Measurements from ENCODE around the gene HEMGN.

HEMGN gene

DNA sequence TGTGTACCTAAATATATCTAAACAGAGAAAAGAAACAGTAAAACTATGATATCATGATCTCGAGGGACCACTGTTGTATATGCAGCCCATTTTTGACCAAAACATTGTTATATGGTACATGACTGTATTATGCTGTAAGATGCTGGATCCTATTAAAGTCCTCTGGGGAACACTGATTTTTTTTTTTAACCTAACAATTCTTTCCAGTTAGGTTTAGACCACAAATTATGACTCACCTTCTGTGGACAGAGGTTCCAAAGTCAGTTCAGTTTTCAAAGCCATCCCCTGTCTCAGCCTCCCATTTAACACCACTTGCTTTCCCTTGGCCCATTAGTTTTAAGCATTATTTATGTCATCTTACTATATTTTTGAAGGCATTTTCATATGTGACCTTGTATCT, 42.8 kb downstream of the HEMGN start:
- H3K4me3 ChIP-seq = no peak overlapping the region
- TF ChIP-seq, protein P1, sequence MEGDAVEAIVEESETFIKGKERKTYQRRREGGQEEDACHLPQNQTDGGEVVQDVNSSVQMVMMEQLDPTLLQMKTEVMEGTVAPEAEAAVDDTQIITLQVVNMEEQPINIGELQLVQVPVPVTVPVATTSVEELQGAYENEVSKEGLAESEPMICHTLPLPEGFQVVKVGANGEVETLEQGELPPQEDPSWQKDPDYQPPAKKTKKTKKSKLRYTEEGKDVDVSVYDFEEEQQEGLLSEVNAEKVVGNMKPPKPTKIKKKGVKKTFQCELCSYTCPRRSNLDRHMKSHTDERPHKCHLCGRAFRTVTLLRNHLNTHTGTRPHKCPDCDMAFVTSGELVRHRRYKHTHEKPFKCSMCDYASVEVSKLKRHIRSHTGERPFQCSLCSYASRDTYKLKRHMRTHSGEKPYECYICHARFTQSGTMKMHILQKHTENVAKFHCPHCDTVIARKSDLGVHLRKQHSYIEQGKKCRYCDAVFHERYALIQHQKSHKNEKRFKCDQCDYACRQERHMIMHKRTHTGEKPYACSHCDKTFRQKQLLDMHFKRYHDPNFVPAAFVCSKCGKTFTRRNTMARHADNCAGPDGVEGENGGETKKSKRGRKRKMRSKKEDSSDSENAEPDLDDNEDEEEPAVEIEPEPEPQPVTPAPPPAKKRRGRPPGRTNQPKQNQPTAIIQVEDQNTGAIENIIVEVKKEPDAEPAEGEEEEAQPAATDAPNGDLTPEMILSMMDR (IDR thresholded peaks at IDR 0.05) = no peak
- no peak overlapping the region for H3K27ac ChIP-seq
- no peak for DNase-seq (ENCODE audit: low spot score)

- no peak overlapping the region for H3K4me3 ChIP-seq
- TF ChIP-seq, protein P1 (IDR thresholded peaks at IDR 0.05) = no peak
- DNase-seq (ENCODE audit: low spot score) = no peak
- no peak overlapping the region for H3K27ac ChIP-seq
Measured at GRCh38 chr9:97892421-97892820, 45.6 kb downstream of the HEMGN start.

DNA sequence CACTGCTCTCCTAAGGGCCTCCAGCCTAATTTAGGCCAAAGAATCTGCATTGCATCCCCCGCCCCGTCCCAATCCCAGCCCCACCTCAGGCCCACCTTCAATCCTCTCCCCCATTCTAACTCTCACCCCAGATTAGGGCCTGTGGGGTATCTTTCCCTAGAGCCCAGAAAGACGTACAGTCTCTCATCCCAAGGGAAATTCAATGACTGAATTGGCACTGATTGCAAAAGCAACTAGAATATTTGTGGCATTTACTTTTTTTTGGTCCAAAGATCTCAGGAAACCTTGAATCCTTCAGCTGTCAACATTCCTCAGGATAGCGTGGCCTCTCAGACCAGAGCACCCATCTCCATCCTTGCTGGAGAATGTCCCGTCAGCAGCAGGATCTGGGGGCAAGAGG, 46.2 kb downstream of the HEMGN start:
- no peak overlapping the region for H3K4me3 ChIP-seq
- no peak for DNase-seq (ENCODE audit: low spot score)
- H3K27ac ChIP-seq = no peak overlapping the region
- TF ChIP-seq, protein P1 (IDR thresholded peaks at IDR 0.05) = no peak

DNA sequence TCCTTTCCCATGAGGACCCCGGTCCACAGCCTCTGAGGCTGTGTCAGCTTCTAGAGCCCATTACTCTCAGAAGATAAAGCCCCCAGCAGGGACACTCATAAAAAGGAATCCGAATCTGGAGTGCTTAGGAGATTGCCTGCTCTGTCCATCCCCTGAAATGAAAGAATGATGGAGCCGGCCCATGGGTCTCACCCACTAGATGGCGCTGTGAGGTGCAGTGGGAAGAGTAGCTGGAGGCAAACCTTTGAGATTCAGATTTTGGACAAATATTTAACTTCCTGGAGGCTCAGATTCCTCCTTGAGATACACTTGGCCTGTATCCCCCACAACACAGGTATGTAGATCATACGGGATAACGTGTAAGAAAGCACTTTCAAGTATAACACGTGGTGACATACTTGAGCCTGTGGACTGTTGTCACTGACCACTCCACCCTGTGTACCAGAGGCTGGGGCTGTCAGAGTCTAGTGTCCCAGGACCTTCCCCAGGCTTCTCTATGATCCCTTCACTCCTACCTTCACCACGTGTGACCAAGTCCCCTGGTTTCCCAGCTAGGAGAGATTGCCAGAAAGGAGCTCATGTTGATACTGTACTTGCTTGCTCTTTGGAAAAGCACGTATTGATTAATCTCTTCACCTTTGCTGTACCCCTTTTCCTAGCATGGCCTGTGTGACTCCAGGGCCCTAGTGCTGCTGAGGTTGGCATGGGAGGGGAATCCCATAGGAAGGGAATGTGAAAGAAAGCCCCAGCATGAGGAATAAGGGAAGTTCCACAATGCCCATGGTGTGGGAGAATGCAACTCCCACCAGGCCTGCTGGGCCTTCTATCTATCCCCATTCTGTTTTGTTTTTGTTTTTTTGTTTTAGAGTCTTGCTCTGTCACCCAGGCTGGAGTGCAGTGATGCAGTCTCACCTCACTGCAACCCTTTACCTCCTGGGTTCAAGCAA, 47.8 kb downstream of the HEMGN start:
- no peak for DNase-seq (ENCODE audit: low spot score)
- TF ChIP-seq, protein P1 (IDR thresholded peaks at IDR 0.05) = no peak
- Histone ChIP-seq H3K4me3 (no peak overlapping the region), H3K27ac (no peak overlapping the region)

GRCh38 chr9:97880336-97880735, 57.6 kb downstream of the HEMGN start:
- H3K27ac ChIP-seq = no peak overlapping the region
- H3K4me3 ChIP-seq = no peak overlapping the region
- TF ChIP-seq, protein P1 (IDR thresholded peaks at IDR 0.05) = no peak
- no peak for DNase-seq (ENCODE audit: low spot score)

Measured in coronary artery (tissue), 2 donors.